GM19452 (cell line): Measurements from ENCODE around the gene MYO9A.
A peak's percentile ranks its signal among the peaks of the same experiment; 100 is the strongest.
"Not testable (repeated sequence)": the region's sequence is repeated elsewhere in the genome, so short reads cannot be mapped to it uniquely, and the experiment has no call there.

Experiments
- ATAC-seq: cut with Tn5 transposase; IDR thresholded peaks from one replicate; pipeline ENCODE4 v1.9.1; 2021; ENCODE audit not compliant: unreplicated experiment

The MYO9A gene

DNA sequence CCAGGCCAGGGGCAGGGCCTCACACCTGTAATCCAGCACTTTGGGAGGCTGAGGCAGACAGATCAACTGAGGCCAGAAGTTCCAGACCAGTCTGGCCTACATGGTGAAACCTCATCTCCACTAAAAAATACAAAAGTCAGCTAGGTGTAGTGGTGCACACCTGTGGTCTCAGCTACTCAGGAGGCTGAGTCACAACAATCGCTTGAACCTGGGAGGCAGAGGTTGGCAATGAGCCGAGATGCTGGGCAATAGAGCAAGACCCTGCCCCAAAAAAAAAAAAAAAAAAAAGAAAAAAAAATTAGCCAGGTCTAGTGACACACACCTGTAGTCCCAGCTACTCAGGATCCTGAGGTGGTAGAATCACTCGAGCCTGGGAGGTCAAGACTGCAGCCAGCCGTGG lies 18.8 kb downstream of the MYO9A start:
- ATAC-seq, result no peak

- no peak for ATAC-seq
Measured at GRCh38 chr15:72098040-72098439, 19.9 kb downstream of the MYO9A start.

DNA sequence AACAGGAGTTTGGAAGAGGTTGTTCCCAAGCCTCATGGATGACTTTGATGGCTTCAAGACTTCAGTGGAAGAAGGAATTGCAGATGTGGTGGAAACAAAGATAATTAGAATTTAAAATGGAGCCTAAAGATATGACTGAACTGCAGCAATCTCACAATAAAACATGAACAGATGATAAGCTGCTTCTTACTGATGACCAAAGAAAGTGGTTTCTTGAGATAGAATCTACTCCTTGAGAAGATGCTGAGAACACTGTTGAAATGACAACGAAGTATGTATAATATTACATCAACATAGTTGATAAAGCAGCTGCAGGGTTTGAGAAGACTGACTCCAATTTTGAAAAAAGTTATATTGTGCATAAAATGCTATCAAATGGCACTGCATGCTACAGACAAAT lies 21.2 kb downstream of the MYO9A start:
- ATAC-seq, result no peak

- ATAC-seq, result no peak
Measured at GRCh38 chr15:72092691-72093090, 25.3 kb downstream of the MYO9A start.

GRCh38 chr15:72092006-72092405 lies 25.9 kb downstream of the MYO9A start:
- no peak for ATAC-seq

GRCh38 chr15:72086920-72087648 lies 30.9 kb downstream of the MYO9A start:
- ATAC-seq, result no peak

DNA sequence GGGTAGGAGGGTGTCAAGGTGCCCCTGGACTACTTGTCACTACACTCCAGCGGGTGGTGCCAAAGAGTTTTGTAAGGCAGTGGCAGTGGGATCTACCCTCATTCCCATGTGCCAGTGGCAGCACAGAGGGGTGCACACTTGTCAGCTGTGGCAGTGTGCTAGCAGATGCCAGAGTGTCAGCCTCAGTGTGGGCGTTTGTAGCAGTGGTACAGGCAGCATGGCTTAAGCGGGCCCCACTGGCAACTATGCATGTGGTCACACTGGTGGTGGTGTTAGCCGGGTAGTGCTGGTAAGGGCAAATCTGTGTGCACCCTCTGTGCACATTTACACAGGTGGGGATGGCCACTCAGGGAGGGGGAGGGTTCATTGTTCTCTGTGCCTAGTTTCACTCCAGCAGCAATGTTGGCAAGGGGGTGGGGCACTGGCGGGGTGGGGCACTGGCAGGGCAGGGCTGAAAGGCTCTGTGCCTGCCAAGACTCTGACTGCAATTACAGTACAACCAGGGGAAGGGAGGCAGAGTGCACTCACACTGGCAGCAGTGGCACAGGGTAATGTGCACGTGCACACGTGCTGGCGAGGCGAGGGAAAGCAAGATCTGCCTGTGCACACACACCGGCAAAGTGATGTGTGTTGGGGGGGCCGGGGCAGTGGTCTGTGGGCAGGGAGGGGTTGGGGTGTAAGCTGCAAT lies 31.8 kb downstream of the MYO9A start:
- ATAC-seq, result no peak

- ATAC-seq, result no peak
Measured at GRCh38 chr15:72082176-72082575, 35.8 kb downstream of the MYO9A start.

DNA sequence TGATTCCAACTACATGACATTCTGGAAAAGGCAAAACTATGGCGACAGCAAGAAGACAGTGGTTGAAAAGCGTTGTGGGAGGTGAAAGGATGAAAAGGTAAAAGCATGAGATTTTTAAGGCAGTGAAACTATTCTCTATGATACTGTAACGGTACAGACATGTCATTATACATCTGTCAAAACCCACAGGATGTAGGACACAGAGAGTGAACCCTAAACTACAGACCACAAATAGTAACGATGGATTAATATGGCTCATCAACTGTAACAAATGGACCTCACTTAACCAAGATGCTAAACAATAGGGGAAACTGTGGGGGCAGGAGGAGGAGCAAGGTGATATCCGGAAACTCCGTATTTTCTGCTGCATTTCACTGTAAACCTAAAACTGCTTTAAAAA lies 39.1 kb downstream of the MYO9A start:
- peak; percentile 85 for ATAC-seq

- ATAC-seq, result no peak
Measured at GRCh38 chr15:72077950-72078349, 40.0 kb downstream of the MYO9A start.

DNA sequence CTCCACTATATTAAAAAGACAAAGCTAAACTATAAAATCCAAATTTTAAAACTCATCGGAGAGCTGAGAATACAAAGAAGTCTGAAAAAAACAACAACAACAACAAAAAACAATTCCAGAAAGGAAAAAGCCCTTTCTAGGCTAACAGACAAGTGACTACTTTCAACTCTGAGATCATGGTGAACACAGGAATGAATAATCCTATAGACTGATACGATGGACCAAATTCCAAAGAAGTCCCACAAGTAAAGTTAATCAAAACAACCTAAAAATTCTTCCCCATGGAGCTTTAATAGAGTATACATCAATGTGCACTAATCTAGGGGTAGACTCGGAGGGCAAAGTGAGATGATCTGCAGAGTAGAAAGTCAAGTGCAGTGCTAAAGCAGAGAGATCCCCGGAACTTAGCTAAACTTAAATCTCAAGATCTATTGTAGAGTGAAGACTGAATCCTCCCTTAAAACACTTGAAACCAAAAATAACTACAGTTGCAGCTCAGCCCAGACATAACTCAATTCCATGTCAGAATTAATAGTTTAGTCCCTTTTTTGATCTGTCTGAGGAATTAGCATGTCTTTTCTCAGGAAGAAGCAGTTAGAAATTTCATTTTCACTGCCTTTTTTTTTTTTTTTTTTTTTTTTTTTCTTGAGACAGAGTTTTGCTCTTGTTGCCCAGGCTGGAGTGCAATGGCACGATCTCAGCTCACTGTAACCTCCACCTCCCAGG lies 43.5 kb downstream of the MYO9A start:
- ATAC-seq, result no peak

DNA sequence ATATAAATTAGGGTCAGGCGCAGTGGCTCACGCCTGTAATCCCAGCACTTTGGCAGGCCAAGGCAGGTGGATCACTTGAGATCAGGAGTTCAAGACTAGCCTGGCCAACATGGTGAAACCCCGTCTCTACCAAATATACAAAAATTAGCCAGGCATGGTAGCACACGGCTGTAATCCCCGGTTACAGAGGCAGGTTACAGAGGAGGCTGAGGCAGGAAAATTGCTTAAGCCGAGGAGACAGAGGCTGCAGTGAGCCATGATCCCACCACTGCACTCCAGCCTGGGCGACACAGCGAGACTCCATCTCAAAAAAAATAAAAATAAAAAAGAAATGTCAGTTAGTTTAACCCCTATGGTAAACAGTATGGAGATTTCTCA lies 46.5 kb downstream of the MYO9A start:
- not testable (repeated sequence) for ATAC-seq

GRCh38 chr15:72070817-72071447 lies 47.0 kb downstream of the MYO9A start:
- no peak for ATAC-seq

- no peak for ATAC-seq
Measured at GRCh38 chr15:72068856-72069255, 49.1 kb downstream of the MYO9A start.

GRCh38 chr15:72065801-72066200 lies 52.1 kb downstream of the MYO9A start:
- ATAC-seq, result no peak

GRCh38 chr15:72063186-72063585 lies 54.8 kb downstream of the MYO9A start:
- no peak for ATAC-seq

DNA sequence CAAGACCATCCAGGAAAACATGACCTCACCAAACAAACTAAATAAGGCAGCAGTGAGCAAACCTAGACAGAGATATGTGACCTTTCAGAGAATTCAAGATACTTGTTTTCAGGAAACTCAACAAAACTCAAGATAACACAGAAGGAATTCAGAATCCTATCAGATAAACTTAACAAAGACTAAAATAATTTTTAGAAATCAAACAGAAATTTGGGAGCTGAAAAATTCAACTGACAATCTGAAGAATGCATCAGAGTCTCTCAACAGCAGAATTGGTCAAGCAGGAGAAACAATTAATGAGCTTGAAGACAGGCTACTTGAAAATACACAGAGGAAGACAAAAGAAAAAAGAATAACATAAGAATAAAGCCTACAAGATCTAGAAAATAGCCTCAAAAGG lies 55.6 kb downstream of the MYO9A start:
- no peak for ATAC-seq

- no peak for ATAC-seq
Measured at GRCh38 chr15:72060687-72061250, 57.2 kb downstream of the MYO9A start.

GRCh38 chr15:72058585-72058984 lies 59.4 kb downstream of the MYO9A start:
- ATAC-seq, result no peak

DNA sequence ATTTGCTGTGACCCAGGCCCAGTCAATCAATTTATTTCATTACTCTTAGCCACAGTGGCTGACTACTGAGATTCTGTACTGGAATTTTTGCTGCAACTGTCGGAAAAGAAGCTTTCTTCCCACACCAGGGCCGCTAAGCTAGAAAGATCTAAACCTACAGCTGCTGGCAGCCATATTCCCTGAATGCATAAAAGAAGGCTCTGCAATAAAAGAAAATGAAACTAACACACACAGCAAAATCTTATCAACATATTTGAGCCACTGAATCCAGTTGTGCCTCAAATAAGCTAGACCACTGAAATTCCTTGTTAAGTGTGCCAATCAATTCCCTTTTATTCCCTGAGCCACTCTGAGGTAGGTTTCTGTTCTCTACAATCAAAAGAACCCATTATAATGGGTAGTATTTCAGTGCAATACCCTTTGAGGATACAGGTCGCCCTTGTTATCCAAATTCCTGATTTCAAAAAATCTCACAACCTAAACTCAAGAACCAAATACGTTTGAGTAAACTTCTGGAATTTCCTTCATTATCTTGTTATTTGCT lies 60.3 kb downstream of the MYO9A start:
- ATAC-seq, result no peak

- ATAC-seq, result not testable (repeated sequence)
Measured at GRCh38 chr15:72056217-72056616, 61.7 kb downstream of the MYO9A start.
